Cardiac muscle cell (in vitro differentiated cells and primary cell): Measurements from ENCODE around the gene DOK6. TPM values are rescaled to one million over a fixed set of nuclear protein-coding genes. Genes with fewer than 3 reads are reported as not detected.

ENCODE experiments used
- DNase-seq, 2 donors: peaks; one replicate each; pipeline versions ENCODE4 v3.0.0 to v3.0.0-alpha.2; 2010 to 2017; ENCODE audit warnings: low read depth in 1 of 2, low spot score in 1 of 2
- H3K27ac ChIP-seq: fragments of 200-600 bp; sonication (generic); 2 replicates; pipeline ENCODE4 v1.5.1; 2016
- H3K27me3 ChIP-seq: fragments of 200-600 bp; sonication (generic); 2 replicates; pipeline ENCODE4 v1.6.0; 2016; ENCODE audit warnings: control low read depth
- H3K36me3 ChIP-seq: fragments of 200-600 bp; sonication (generic); 2 replicates; pipeline ENCODE4 v1.5.1; 2016; ENCODE audit warnings: control low read depth
- H3K4me1 ChIP-seq: fragments of 200-600 bp; sonication (generic); 2 replicates; pipeline ENCODE4 v1.8.1; 2017; ENCODE audit warnings: low read depth, mild to moderate bottlenecking, mixed run types
- H3K4me3 ChIP-seq: fragments of 200-600 bp; sonication (generic); 2 replicates; pipeline ENCODE4 v1.5.1; 2016; ENCODE audit warnings: mild to moderate bottlenecking
- H3K9me3 ChIP-seq: fragments of 200-600 bp; sonication (generic); 2 replicates; pipeline ENCODE4 v1.5.1; 2017; ENCODE audit warnings: low read depth, mild to moderate bottlenecking, control low read depth
- CTCF ChIP-seq: IDR thresholded peaks from 2 replicates; pipeline ENCODE4 v1.5.1; 2012; ENCODE audit warnings: low read depth, mild to moderate bottlenecking, low read length
- polyA plus RNA-seq: library from polyadenylated mRNA; unstranded; fragments of >200 nt; fragmentation: Nextera tagmentation; extraction: Ambion mirVana; gene quantifications from 2 replicates; pipeline ENCODE4 v1.2.1, GENCODE V29; 2016
- total RNA-seq: library from RNA; depleted of rRNA; stranded (reverse); fragments of >200 nt; gene quantifications from 2 replicates; pipeline ENCODE4 v1.2.3, GENCODE V29; 2016

Gene DOK6
- total and polyA plus RNA-seq, 2 experiments from 2014 or later = 13.2 to 13.9 TPM

- Histone ChIP-seq H3K27me3 (no peaks in the 10 kb centered on the region), H3K4me3 (no peak overlapping the region), H3K4me1 (no peaks in the 10 kb centered on the region), H3K9me3 (no peaks in the 10 kb centered on the region), H3K36me3 (peaks cover 4% of the 10 kb centered on the region), H3K27ac (no peak overlapping the region)
- no peak for TF ChIP-seq CTCF
- no peak for DNase-seq
Measured at GRCh38 chr18:69703461-69703860, 302.8 kb downstream of the DOK6 start.

- no peak for DNase-seq
Measured at GRCh38 chr18:69705987-69706386, 305.3 kb downstream of the DOK6 start.

GRCh38 chr18:69708844-69709243 is 308.2 kb downstream of the DOK6 start:
- Histone ChIP-seq H3K27me3 (no peaks in the 10 kb centered on the region), H3K27ac (no peak overlapping the region), H3K9me3 (no peaks in the 10 kb centered on the region), H3K4me1 (no peaks in the 10 kb centered on the region), H3K4me3 (no peak overlapping the region), H3K36me3 (no peaks in the 10 kb centered on the region)
- no peak for DNase-seq
- TF ChIP-seq CTCF = no peak

More at GRCh38 chr18:69705987-69706386, 305.3 kb downstream of the DOK6 start:
- Histone ChIP-seq H3K27me3 (no peaks in the 10 kb centered on the region), H3K27ac (no peak overlapping the region), H3K4me1 (no peaks in the 10 kb centered on the region), H3K36me3 (no peaks in the 10 kb centered on the region), H3K9me3 (no peaks in the 10 kb centered on the region), H3K4me3 (no peak overlapping the region)
- no peak for TF ChIP-seq CTCF

- Histone ChIP-seq H3K9me3 (no peaks in the 10 kb centered on the region), H3K36me3 (no peaks in the 10 kb centered on the region), H3K4me1 (no peaks in the 10 kb centered on the region), H3K27me3 (no peaks in the 10 kb centered on the region), H3K27ac (no peak overlapping the region), H3K4me3 (no peak overlapping the region)
- no peak for DNase-seq
- no peak for TF ChIP-seq CTCF
Measured at GRCh38 chr18:69715191-69715795, 314.6 kb downstream of the DOK6 start.

- DNase-seq = no peak
- Histone ChIP-seq H3K9me3 (no peaks in the 10 kb centered on the region), H3K36me3 (no peaks in the 10 kb centered on the region), H3K27me3 (no peaks in the 10 kb centered on the region), H3K4me1 (no peaks in the 10 kb centered on the region), H3K4me3 (no peak overlapping the region), H3K27ac (no peak overlapping the region)
- no peak for TF ChIP-seq CTCF
Measured at GRCh38 chr18:69717586-69717985, 316.9 kb downstream of the DOK6 start.
